Activated CD4-positive, alpha-beta T cell treated with anti-CD3 and anti-CD28 coated beads for 48 hours (primary cell): ENCODE data around the gene PAPPA2.
A peak's percentile ranks its signal among the peaks of the same experiment; 100 is the strongest.

Experiments used
- DNase-seq: peaks from one replicate; pipeline ENCODE4 v3.0.0-alpha.2; 2020

Gene PAPPA2

GRCh38 chr1:176499671-176500070 is 36.7 kb downstream of the PAPPA2 start:
- DNase-seq, result no peak

GRCh38 chr1:176501599-176501998 is 38.6 kb downstream of the PAPPA2 start:
- no peak for DNase-seq

GRCh38 chr1:176504848-176505553 is 42.0 kb downstream of the PAPPA2 start:
- no peak for DNase-seq

- no peak for DNase-seq
Observed at GRCh38 chr1:176512966-176513365, 50.0 kb downstream of the PAPPA2 start.

GRCh38 chr1:176515310-176515709 is 52.3 kb downstream of the PAPPA2 start:
- no peak for DNase-seq

GRCh38 chr1:176517484-176517883 is 54.5 kb downstream of the PAPPA2 start:
- peak; percentile 7 for DNase-seq

- no peak for DNase-seq
Observed at GRCh38 chr1:176521211-176521610, 58.2 kb downstream of the PAPPA2 start.

GRCh38 chr1:176522310-176522845 is 59.4 kb downstream of the PAPPA2 start:
- DNase-seq, result no peak

GRCh38 chr1:176529395-176530090 is 66.6 kb downstream of the PAPPA2 start:
- no peak for DNase-seq

GRCh38 chr1:176531036-176531435 is 68.1 kb downstream of the PAPPA2 start:
- no peak for DNase-seq

GRCh38 chr1:176531921-176532897 is 69.2 kb downstream of the PAPPA2 start:
- no peak for DNase-seq

- no peak for DNase-seq
Observed at GRCh38 chr1:176533020-176533419, 70.0 kb downstream of the PAPPA2 start.

- no peak for DNase-seq
Observed at GRCh38 chr1:176536588-176536987, 73.6 kb downstream of the PAPPA2 start.

GRCh38 chr1:176539018-176539417 is 76.0 kb downstream of the PAPPA2 start:
- DNase-seq, result no peak

GRCh38 chr1:176540428-176540827 is 77.5 kb downstream of the PAPPA2 start:
- DNase-seq, result no peak

- DNase-seq, result no peak
Observed at GRCh38 chr1:176541663-176542062, 78.7 kb downstream of the PAPPA2 start.

- DNase-seq, result no peak
Observed at GRCh38 chr1:176542352-176542751, 79.4 kb downstream of the PAPPA2 start.

- no peak for DNase-seq
Observed at GRCh38 chr1:176543360-176544129, 80.6 kb downstream of the PAPPA2 start.

- DNase-seq, result no peak
Observed at GRCh38 chr1:176545034-176545639, 82.2 kb downstream of the PAPPA2 start.

GRCh38 chr1:176546825-176547224 is 83.8 kb downstream of the PAPPA2 start:
- no peak for DNase-seq

GRCh38 chr1:176551146-176551545 is 88.2 kb downstream of the PAPPA2 start:
- no peak for DNase-seq
